Transverse colon (tissue), 4 donors: ENCODE measurements around the gene FTL. TPM values are rescaled to one million over a fixed set of nuclear protein-coding genes. Genes with fewer than 3 reads are reported as not detected.
A peak's percentile ranks its signal among the peaks of the same experiment; 100 is the strongest.

Experiments used
- DNase-seq: peaks from one replicate; pipeline ENCODE4 v3.0.0-alpha.2; 2019
- H3K27ac ChIP-seq, 4 donors: fragments of 200-600 bp; sonication (generic); 2 replicates each; pipeline ENCODE4 v1.5.1; 2016 to 2018; ENCODE audit warnings: inconsistent platforms in 4 of 4
- H3K27me3 ChIP-seq: fragments of 200-600 bp; sonication (generic); 2 replicates; pipeline ENCODE4 v1.5.1; 2017; ENCODE audit warnings: inconsistent platforms
- H3K36me3 ChIP-seq, 4 donors: fragments of 200-600 bp; sonication (generic); 2 replicates each; pipeline ENCODE4 v1.5.1; 2017 to 2019; ENCODE audit warnings: inconsistent platforms in 4 of 4
- H3K4me1 ChIP-seq, 4 donors: fragments of 200-600 bp; sonication (generic); 2 replicates each; pipeline ENCODE4 v1.5.1; 2017 to 2020; ENCODE audit warnings: inconsistent platforms in 4 of 4
- H3K4me3 ChIP-seq, 4 donors: fragments of 200-600 bp; sonication (generic); 1 replicate in 1 of 4; 2 replicates in 3 of 4; pipeline versions ENCODE4 v1.5.1 to v1.6.1; 2017 to 2019; ENCODE audit warnings: inconsistent platforms in 4 of 4
- H3K9me3 ChIP-seq, 2 donors: fragments of 200-600 bp; sonication (generic); 2 replicates each; pipeline ENCODE4 v1.5.1; 2017 to 2019; ENCODE audit warnings: inconsistent platforms in 2 of 2
- EP300 ChIP-seq: sonication (generic); formaldehyde crosslinking; IDR thresholded peaks from one replicate; pipeline ENCODE4 v1.6.1; 2017; ENCODE audit warnings: antibody characterized with exemption, low read depth
- POLR2A ChIP-seq: fragments of 450-650 bp; IDR thresholded peaks from one replicate; pipeline ENCODE4 v1.6.1; 2016; ENCODE audit warnings: antibody characterized with exemption, mild to moderate bottlenecking, moderate library complexity
- POLR2AphosphoS5 ChIP-seq, 3 donors: sonication (generic); formaldehyde crosslinking; IDR thresholded peaks; one replicate each; pipeline ENCODE4 v1.6.1; 2016; ENCODE audit warnings: antibody characterized with exemption in 3 of 3
- WGBS, 2 donors: methylation state at CpG; one replicate each; pipeline ENCODE4 v1.1.5; 2018; ENCODE audit warnings: low coverage in 1 of 2; 5-methylcytosine and 5-hydroxymethylcytosine counted together
- in situ Hi-C, 4 donors: fragments of 200-750 bp; cut with MboI; loops; one replicate each; pipeline versions ENCODE4 v1.15.0 to v1.15.1; 2017; ENCODE audit warnings: low sequenced_read_pairs in 3 of 4, low pct_ligation_motif_present in 1 of 4, low pct_unique_long_range_greater_than_20kb in 1 of 4
- intact Hi-C: fragments of 100-400 bp; cut with DNase I; formaldehyde crosslinking; loops from one replicate; pipeline ENCODE4 v1.15.1; 2023; ENCODE audit warnings: low total_unique reads
- total RNA-seq, 4 donors: library from RNA; depleted of rRNA; stranded (reverse); fragments of >200 nt; gene quantifications; one replicate each; pipeline ENCODE4 v1.1.0, GENCODE V29; 2016
- TF ChIP-seq, protein P1 (sequence below), 5 experiments: fragments of 200-600 bp in 3 of 5; fragments of 450-650 bp in 2 of 5; sonication (generic) in 3 of 5; IDR thresholded peaks; 1 replicate in 2 of 5; 2 replicates in 3 of 5; pipeline ENCODE4 v1.5.1; 2016 to 2017; ENCODE audit warnings: antibody characterized with exemption in 5 of 5, inconsistent platforms in 3 of 5, mild to moderate bottlenecking in 2 of 5, moderate library complexity in 1 of 5

Gene FTL
- total RNA-seq, 4 donors from 2014 or later: 3,057 to 3,935 (median 3,837) TPM

GRCh38 chr19:48970139-48970766 is 5.1 kb downstream of the FTL start:
- Histone ChIP-seq H3K9me3 (no peaks in the 10 kb centered on the region), H3K4me1 (peaks cover 15 to 23% (median 18%) of the 10 kb centered on the region in 4 donors), H3K36me3 (peaks cover 0 to 37% (median 13%) of the 10 kb centered on the region in 4 donors), H3K27me3 (no peaks in the 10 kb centered on the region), H3K27ac (no peak overlapping the region), H3K4me3 (no peak overlapping the region)
- in situ Hi-C loops: loop anchor here in 1 of 4 donors (5.0 to 25.0 kb wide), 2 partner anchors 108 to 178 kb away; partner anchors contain the start of genes PLEKHA4 and PPP1R15A
- TF ChIP-seq, protein P1, sequence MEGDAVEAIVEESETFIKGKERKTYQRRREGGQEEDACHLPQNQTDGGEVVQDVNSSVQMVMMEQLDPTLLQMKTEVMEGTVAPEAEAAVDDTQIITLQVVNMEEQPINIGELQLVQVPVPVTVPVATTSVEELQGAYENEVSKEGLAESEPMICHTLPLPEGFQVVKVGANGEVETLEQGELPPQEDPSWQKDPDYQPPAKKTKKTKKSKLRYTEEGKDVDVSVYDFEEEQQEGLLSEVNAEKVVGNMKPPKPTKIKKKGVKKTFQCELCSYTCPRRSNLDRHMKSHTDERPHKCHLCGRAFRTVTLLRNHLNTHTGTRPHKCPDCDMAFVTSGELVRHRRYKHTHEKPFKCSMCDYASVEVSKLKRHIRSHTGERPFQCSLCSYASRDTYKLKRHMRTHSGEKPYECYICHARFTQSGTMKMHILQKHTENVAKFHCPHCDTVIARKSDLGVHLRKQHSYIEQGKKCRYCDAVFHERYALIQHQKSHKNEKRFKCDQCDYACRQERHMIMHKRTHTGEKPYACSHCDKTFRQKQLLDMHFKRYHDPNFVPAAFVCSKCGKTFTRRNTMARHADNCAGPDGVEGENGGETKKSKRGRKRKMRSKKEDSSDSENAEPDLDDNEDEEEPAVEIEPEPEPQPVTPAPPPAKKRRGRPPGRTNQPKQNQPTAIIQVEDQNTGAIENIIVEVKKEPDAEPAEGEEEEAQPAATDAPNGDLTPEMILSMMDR (IDR thresholded peaks at IDR 0.05): no peak
- TF ChIP-seq EP300 (no peak), POLR2AphosphoS5 (IDR thresholded peaks at IDR 0.05) (no peak), POLR2A (no peak)
- WGBS, 2 donors: 87 to 93% methylated on average over 17 to 23 of the region's 23 CpGs
- intact Hi-C loops: loop anchor here (10.0 kb wide), 1 partner anchor 175 kb away; no protein-coding TSS in a partner anchor
- no peak for DNase-seq

GRCh38 chr19:48970923-48971395 is 5.8 kb downstream of the FTL start:
- H3K27me3 ChIP-seq: no peaks in the 10 kb centered on the region
- 20 to 50% methylated on average over 2 to 19 of the region's 19 CpGs for WGBS, 2 donors
- no peaks in the 10 kb centered on the region for H3K9me3 ChIP-seq
- H3K27ac ChIP-seq: no peak overlapping the region
- no peak overlapping the region for H3K4me3 ChIP-seq
- H3K36me3 ChIP-seq: peaks cover 0 to 38% (median 13%) of the 10 kb centered on the region in 4 donors
- TF ChIP-seq POLR2AphosphoS5 (IDR thresholded peaks at IDR 0.05): peak in 1 of 3 donors; percentile 12
- TF ChIP-seq, protein P1 (IDR thresholded peaks at IDR 0.05): peak; percentile 81 to 93 (median 92)
- no peak for TF ChIP-seq POLR2A
- no peak for TF ChIP-seq EP300
- peak; percentile 86 for DNase-seq
- intact Hi-C loops: loop anchor here (10.0 kb wide), 1 partner anchor 176 kb away; no protein-coding TSS in a partner anchor
- in situ Hi-C loops: loop anchor here in 1 of 4 donors (5.0 to 25.0 kb wide), 2 partner anchors 109 to 179 kb away; partner anchors contain the start of genes PLEKHA4 and PPP1R15A
- peaks cover 15 to 22% (median 17%) of the 10 kb centered on the region in 4 donors for H3K4me1 ChIP-seq

DNA sequence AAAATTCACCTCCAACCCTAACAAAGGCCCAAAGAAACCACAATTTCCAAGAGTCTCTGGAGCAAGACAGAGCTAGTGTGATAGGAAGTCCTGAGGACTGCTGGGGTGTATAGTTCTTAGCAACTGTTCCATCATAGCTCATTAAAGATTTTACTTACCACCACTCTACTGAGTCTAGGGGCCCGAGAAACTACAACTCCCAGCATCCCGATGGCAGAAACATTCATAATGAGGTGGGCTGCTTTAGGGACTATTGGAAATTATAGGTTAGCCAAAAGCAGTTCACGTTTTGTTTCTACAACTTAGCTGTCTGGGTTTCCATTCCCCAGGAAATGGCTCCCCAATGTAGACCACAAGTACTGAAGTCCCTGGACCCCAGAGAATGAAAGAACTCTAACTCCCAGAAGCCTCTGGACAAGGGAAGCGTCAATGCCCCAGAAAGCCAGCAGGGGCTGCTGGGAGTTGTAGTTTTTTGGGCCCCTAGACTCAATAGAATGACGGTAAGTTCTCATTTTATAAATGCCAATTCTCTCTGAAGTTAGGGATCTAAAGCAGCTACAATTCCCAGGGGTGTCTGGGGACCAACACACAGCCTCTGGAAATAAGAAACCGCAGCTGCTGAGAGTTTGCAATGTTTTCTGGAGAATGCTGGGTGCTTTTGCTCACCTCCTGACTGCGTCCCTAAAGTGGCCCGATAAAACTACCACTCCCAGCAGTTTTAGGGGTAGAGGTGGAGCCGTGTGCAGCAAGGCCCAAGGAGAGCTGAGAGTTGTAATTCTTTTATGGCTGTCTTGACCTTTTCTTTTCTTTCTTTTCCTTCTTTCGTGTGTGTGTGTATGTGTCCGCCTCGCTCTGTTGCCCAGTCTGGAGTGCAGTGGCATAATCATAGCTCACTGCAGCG is 11.1 kb downstream of the FTL start:
- intact Hi-C loops: loop anchor here (10.0 kb wide), 1 partner anchor 181 kb away; no protein-coding TSS in a partner anchor

More for the DNA sequence above, 11.1 kb downstream of the FTL start:
- peaks cover 4 to 8% (median 4%) of the 10 kb centered on the region in 4 donors for H3K4me1 ChIP-seq
- H3K36me3 ChIP-seq: peaks cover 0 to 36% (median 12%) of the 10 kb centered on the region in 4 donors
- WGBS, 2 donors: 90% methylated on average over 13 of the region's 13 CpGs; no CpG with 5 or more reads in 1 of the 2 donors
- no peak overlapping the region for H3K27ac ChIP-seq
- H3K9me3 ChIP-seq: no peaks in the 10 kb centered on the region
- in situ Hi-C loops: no loop called here
- DNase-seq: no peak
- no peaks in the 10 kb centered on the region for H3K27me3 ChIP-seq
- no peak overlapping the region for H3K4me3 ChIP-seq
- TF ChIP-seq POLR2AphosphoS5 (IDR thresholded peaks at IDR 0.05) (no peak), POLR2A (no peak)
- TF ChIP-seq, protein P1 (IDR thresholded peaks at IDR 0.05): peak in 1 of 5 experiments; percentile 13
